Measurements from ENCODE around the gene TBL1XR1. TPM values are rescaled to one million over a fixed set of nuclear protein-coding genes. Genes with fewer than 3 reads are reported as not detected.

TBL1XR1 gene
- total and polyA plus RNA-seq, 2 of the 13 experiments (the other 11 are each of a cell fraction or from before 2014, with no cell fraction given), result 57.7 to 62.5 TPM

- Histone ChIP-seq H2AFZ (ENCODE audit: low read length) (no peak overlapping the region), H3K4me1 (ENCODE audit: insufficient read depth, low read length) (peaks cover 17% of the 10 kb centered on the region), H3K9me3 (ENCODE audit: low read length) (no peaks in the 10 kb centered on the region), H3K79me2 (ENCODE audit: insufficient read depth, low read length) (no peaks in the 10 kb centered on the region), H3K4me2 (ENCODE audit: low read depth, low read length) (no peak overlapping the region), H4K20me1 (ENCODE audit: insufficient read depth, low read length) (no peaks in the 10 kb centered on the region), H3K27me3 (ENCODE audit: control insufficient read depth in 1 of 2, insufficient read depth in 2 of 2, low read length in 2 of 2) (no peaks in the 10 kb centered on the region), H3K9ac (ENCODE audit: insufficient read depth, low read depth, low read length) (no peak overlapping the region), H3K36me3 (replicated peaks in 1 of 2; ENCODE audit: control insufficient read depth in 1 of 2, insufficient read depth in 2 of 2, low read length in 2 of 2) (no peaks in the 10 kb centered on the region), H3K27ac (ENCODE audit: extremely low read length, insufficient read depth, low read length) (no peak overlapping the region), H3K4me3 (replicated peaks in 1 of 3; ENCODE audit: insufficient read depth in 1 of 3, low read depth in 2 of 3, low read length in 3 of 3) (no peak overlapping the region)
- ChIA-PET CTCF (ENCODE audit: low intra/inter-chr PET ratio, low total read pairs) (no interaction called here), POLR2A (no interaction called here)
- in situ Hi-C loops (cut with HindIII; ENCODE audit: extremely low pct_ligation_motif_present, low pct_unique_long_range_greater_than_20kb) (no loop called here), intact Hi-C loops (cut with micrococcal nuclease; ENCODE audit: unreplicated experiment) (no loop called here)
- 76% methylated on average over 2 of the region's 2 CpGs for WGBS (ENCODE audit: low lambda C conversion rate)
- BruUV-seq (replicated peaks), result no TSS peak
- FAIRE-seq (no peak), DNase-seq (ENCODE audit: low spot score) (no peak), ATAC-seq (no peak)
- TF ChIP-seq PCBP1 (IDR thresholded peaks at IDR 0.05; ENCODE audit: borderline replicate concordance, low read depth, low read length), result no peak
- no peak for TF ChIP-seq DBP (CRISPR knock-in tag; IDR thresholded peaks at IDR 0.05; ENCODE audit: not compliant biosample characterization)
- no peak for TF ChIP-seq ZNF737 (CRISPR knock-in tag; IDR thresholded peaks at IDR 0.05; ENCODE audit: borderline replicate concordance)
- no peak for TF ChIP-seq ZNF710 (CRISPR knock-in tag; IDR thresholded peaks at IDR 0.05; ENCODE audit: borderline replicate concordance)
- no peak for TF ChIP-seq ZNF549 (CRISPR knock-in tag; IDR thresholded peaks at IDR 0.05)
- TF ChIP-seq ZHX1 (CRISPR knock-in tag; IDR thresholded peaks at IDR 0.05; ENCODE audit: low read depth), result no peak
- no peak for TF ChIP-seq U2AF1 (optimal IDR thresholded peaks at IDR 0.05; ENCODE audit: low read depth, low read length)
Measured at GRCh38 chr3:177234121-177234520, 36.8 kb upstream of the TBL1XR1 start.
